ENCODE data around the gene MYO7B. TPM values are rescaled to one million over a fixed set of nuclear protein-coding genes. Genes with fewer than 3 reads are reported as not detected.

Gene MYO7B
- total RNA-seq (not detected), polyA plus RNA-seq (under 1 TPM in 1 of 4 donors, not detected in 3; 0.12 TPM)

GRCh38 chr2:127535422-127535901 lies at the start of gene MYO7B:
Gene MYO7B, plus strand, starts transcription at chr2:127535683. Its CDS starts 24,040 bp downstream, at chr2:127559723.
- Mint-ChIP-seq H3K27me3 (peaks cover 43% of the 10 kb centered on the region), H3K4me3 (peak within 1 kb of the TSS in 1 of 4 donors; percentile 49), H3K9me3 (peaks cover 0 to 2% (median 0%) of the 10 kb centered on the region in 7 donors), H3K4me1 (no peaks in the 10 kb centered on the region), H3K27ac (no peak within 1 kb of the TSS), H3K36me3 (peaks cover under 1% of the 10 kb centered on the region)
- DNase-seq: no peak
- Histone ChIP-seq H3K4me3 (ENCODE audit: low read depth, low read length) (no peak within 1 kb of the TSS), H3K36me3 (ENCODE audit: control insufficient read depth, insufficient read depth, low read length) (no peaks in the 10 kb centered on the region), H3K9me3 (ENCODE audit: control insufficient read depth in 2 of 2, low read length in 2 of 2) (no peaks in the 10 kb centered on the region), H3K27ac (ENCODE audit: insufficient read depth, low read length, poor library complexity, severe bottlenecking) (no peak within 1 kb of the TSS), H3K4me1 (ENCODE audit: control insufficient read depth, insufficient read depth, low read length, poor library complexity, severe bottlenecking) (no peaks in the 10 kb centered on the region), H3K27me3 (ENCODE audit: control insufficient read depth, insufficient read depth, low read length) (peaks cover 7% of the 10 kb centered on the region)
- no peak for ATAC-seq (ENCODE audit: low read depth in 2 of 2)

- Histone ChIP-seq H3K27ac (ENCODE audit: insufficient read depth, low read length, poor library complexity, severe bottlenecking) (peak overlapping the region; percentile 49), H3K27me3 (ENCODE audit: control insufficient read depth, insufficient read depth, low read length) (no peaks in the 10 kb centered on the region), H3K36me3 (ENCODE audit: control insufficient read depth, insufficient read depth, low read length) (peaks cover 89% of the 10 kb centered on the region), H3K4me1 (ENCODE audit: control insufficient read depth, insufficient read depth, low read length, poor library complexity, severe bottlenecking) (peaks cover 18% of the 10 kb centered on the region), H3K9me3 (ENCODE audit: control insufficient read depth in 2 of 2, low read length in 2 of 2) (no peaks in the 10 kb centered on the region), H3K4me3 (ENCODE audit: low read depth, low read length) (peak overlapping the region; percentile 10)
- peaks cover 12 to 32% (median 23%) of the 10 kb centered on the region in 4 donors for H3K4me1 Mint-ChIP-seq
- H3K9me3 Mint-ChIP-seq: no peaks in the 10 kb centered on the region
- ATAC-seq (ENCODE audit: low read depth in 2 of 2): no peak
- peak in 1 of 3 donors; percentile 17 for DNase-seq
- H3K4me3 Mint-ChIP-seq: peak overlapping the region in 2 of 4 donors; percentile 0 to 29
- H3K36me3 Mint-ChIP-seq: peaks cover 60% of the 10 kb centered on the region
- H3K27ac Mint-ChIP-seq: peak overlapping the region; percentile 58 to 92 (median 80)
- H3K27me3 Mint-ChIP-seq: no peaks in the 10 kb centered on the region
These were observed 49.8 kb upstream of the MYO7B start for GRCh38 chr2:127485694-127486071.

GRCh38 chr2:127486247-127487058 lies 49.0 kb upstream of the MYO7B start:
- Histone ChIP-seq H3K27me3 (ENCODE audit: control insufficient read depth, insufficient read depth, low read length) (no peaks in the 10 kb centered on the region), H3K4me3 (ENCODE audit: low read depth, low read length) (no peak overlapping the region), H3K36me3 (ENCODE audit: control insufficient read depth, insufficient read depth, low read length) (peaks cover 88% of the 10 kb centered on the region), H3K9me3 (ENCODE audit: control insufficient read depth in 2 of 2, low read length in 2 of 2) (no peaks in the 10 kb centered on the region), H3K4me1 (ENCODE audit: control insufficient read depth, insufficient read depth, low read length, poor library complexity, severe bottlenecking) (peaks cover 18% of the 10 kb centered on the region), H3K27ac (ENCODE audit: insufficient read depth, low read length, poor library complexity, severe bottlenecking) (peak overlapping the region; percentile 49)
- Mint-ChIP-seq H3K9me3 (no peaks in the 10 kb centered on the region), H3K27me3 (no peaks in the 10 kb centered on the region), H3K4me3 (peak overlapping the region in 2 of 4 donors; percentile 0 to 22), H3K36me3 (peaks cover 60% of the 10 kb centered on the region), H3K4me1 (peaks cover 16 to 32% (median 23%) of the 10 kb centered on the region in 4 donors), H3K27ac (peak overlapping the region; percentile 58 to 80 (median 75))
- ATAC-seq (ENCODE audit: low read depth in 2 of 2): no peak
- DNase-seq: no peak

GRCh38 chr2:127490283-127490682 lies 45.2 kb upstream of the MYO7B start:
- no peaks in the 10 kb centered on the region for H3K9me3 Mint-ChIP-seq
- Histone ChIP-seq H3K36me3 (ENCODE audit: control insufficient read depth, insufficient read depth, low read length) (peaks cover 96% of the 10 kb centered on the region), H3K4me3 (ENCODE audit: low read depth, low read length) (no peak overlapping the region), H3K27me3 (ENCODE audit: control insufficient read depth, insufficient read depth, low read length) (no peaks in the 10 kb centered on the region), H3K9me3 (ENCODE audit: control insufficient read depth in 2 of 2, low read length in 2 of 2) (no peaks in the 10 kb centered on the region), H3K27ac (ENCODE audit: insufficient read depth, low read length, poor library complexity, severe bottlenecking) (no peak overlapping the region), H3K4me1 (ENCODE audit: control insufficient read depth, insufficient read depth, low read length, poor library complexity, severe bottlenecking) (peaks cover 15% of the 10 kb centered on the region)
- DNase-seq (no peak), ATAC-seq (ENCODE audit: low read depth in 2 of 2) (no peak)
- no peak overlapping the region for H3K4me3 Mint-ChIP-seq
- no peaks in the 10 kb centered on the region for H3K27me3 Mint-ChIP-seq
- H3K36me3 Mint-ChIP-seq: peaks cover 61% of the 10 kb centered on the region
- peaks cover 14 to 31% (median 19%) of the 10 kb centered on the region in 4 donors for H3K4me1 Mint-ChIP-seq
- peak overlapping the region in 1 of 3 donors; percentile 52 for H3K27ac Mint-ChIP-seq

GRCh38 chr2:127498386-127498785 lies 37.1 kb upstream of the MYO7B start:
- Histone ChIP-seq H3K27ac (ENCODE audit: insufficient read depth, low read length, poor library complexity, severe bottlenecking) (no peak overlapping the region), H3K9me3 (ENCODE audit: control insufficient read depth in 2 of 2, low read length in 2 of 2) (no peaks in the 10 kb centered on the region), H3K36me3 (ENCODE audit: control insufficient read depth, insufficient read depth, low read length) (peaks cover 91% of the 10 kb centered on the region), H3K4me3 (ENCODE audit: low read depth, low read length) (no peak overlapping the region), H3K27me3 (ENCODE audit: control insufficient read depth, insufficient read depth, low read length) (no peaks in the 10 kb centered on the region), H3K4me1 (ENCODE audit: control insufficient read depth, insufficient read depth, low read length, poor library complexity, severe bottlenecking) (no peaks in the 10 kb centered on the region)
- H3K4me1 Mint-ChIP-seq: peaks cover 8 to 30% (median 13%) of the 10 kb centered on the region in 4 donors
- ATAC-seq (ENCODE audit: low read depth in 2 of 2) (no peak), DNase-seq (no peak)
- H3K4me3 Mint-ChIP-seq: no peak overlapping the region
- H3K9me3 Mint-ChIP-seq: no peaks in the 10 kb centered on the region
- no peaks in the 10 kb centered on the region for H3K27me3 Mint-ChIP-seq
- H3K27ac Mint-ChIP-seq: peak overlapping the region in 2 of 3 donors; percentile 20 to 30
- H3K36me3 Mint-ChIP-seq: peaks cover 61% of the 10 kb centered on the region

- Histone ChIP-seq H3K9me3 (ENCODE audit: control insufficient read depth in 2 of 2, low read length in 2 of 2) (no peaks in the 10 kb centered on the region), H3K4me1 (ENCODE audit: control insufficient read depth, insufficient read depth, low read length, poor library complexity, severe bottlenecking) (peaks cover 1% of the 10 kb centered on the region), H3K4me3 (ENCODE audit: low read depth, low read length) (no peak overlapping the region), H3K27ac (ENCODE audit: insufficient read depth, low read length, poor library complexity, severe bottlenecking) (no peak overlapping the region), H3K27me3 (ENCODE audit: control insufficient read depth, insufficient read depth, low read length) (no peaks in the 10 kb centered on the region), H3K36me3 (ENCODE audit: control insufficient read depth, insufficient read depth, low read length) (peaks cover 76% of the 10 kb centered on the region)
- ATAC-seq (ENCODE audit: low read depth in 2 of 2) (no peak), DNase-seq (no peak)
- H3K4me1 Mint-ChIP-seq: peaks cover 22 to 36% (median 26%) of the 10 kb centered on the region in 4 donors
- H3K36me3 Mint-ChIP-seq: peaks cover 51% of the 10 kb centered on the region
- H3K27ac Mint-ChIP-seq: peak overlapping the region; percentile 45 to 55 (median 54)
- H3K27me3 Mint-ChIP-seq: no peaks in the 10 kb centered on the region
- no peak overlapping the region for H3K4me3 Mint-ChIP-seq
- H3K9me3 Mint-ChIP-seq: no peaks in the 10 kb centered on the region
These were observed 32.0 kb upstream of the MYO7B start for GRCh38 chr2:127503491-127503890.

- H3K4me3 Mint-ChIP-seq: no peak overlapping the region
- H3K36me3 Mint-ChIP-seq: peaks cover 50% of the 10 kb centered on the region
- Histone ChIP-seq H3K36me3 (ENCODE audit: control insufficient read depth, insufficient read depth, low read length) (peaks cover 66% of the 10 kb centered on the region), H3K9me3 (ENCODE audit: control insufficient read depth in 2 of 2, low read length in 2 of 2) (no peaks in the 10 kb centered on the region), H3K4me3 (ENCODE audit: low read depth, low read length) (no peak overlapping the region), H3K4me1 (ENCODE audit: control insufficient read depth, insufficient read depth, low read length, poor library complexity, severe bottlenecking) (peaks cover 6% of the 10 kb centered on the region), H3K27me3 (ENCODE audit: control insufficient read depth, insufficient read depth, low read length) (no peaks in the 10 kb centered on the region), H3K27ac (ENCODE audit: insufficient read depth, low read length, poor library complexity, severe bottlenecking) (no peak overlapping the region)
- ATAC-seq (ENCODE audit: low read depth in 2 of 2) (no peak), DNase-seq (no peak)
- H3K27ac Mint-ChIP-seq: peak overlapping the region in 2 of 3 donors; percentile 45 to 60
- no peaks in the 10 kb centered on the region for H3K9me3 Mint-ChIP-seq
- peaks cover 25 to 38% (median 34%) of the 10 kb centered on the region in 4 donors for H3K4me1 Mint-ChIP-seq
- H3K27me3 Mint-ChIP-seq: no peaks in the 10 kb centered on the region
These were observed 30.7 kb upstream of the MYO7B start for GRCh38 chr2:127504552-127505430.
